ENCODE results near the gene KCNMA1. TPM values are rescaled to one million over a fixed set of nuclear protein-coding genes. Genes with fewer than 3 reads are reported as not detected.

The KCNMA1 gene
- total and polyA plus RNA-seq, 10 of the 15 experiments (the other 5 are each of a cell fraction or from before 2014, with no cell fraction given): 8.5 to 77.0 (median 21.3) TPM

DNA sequence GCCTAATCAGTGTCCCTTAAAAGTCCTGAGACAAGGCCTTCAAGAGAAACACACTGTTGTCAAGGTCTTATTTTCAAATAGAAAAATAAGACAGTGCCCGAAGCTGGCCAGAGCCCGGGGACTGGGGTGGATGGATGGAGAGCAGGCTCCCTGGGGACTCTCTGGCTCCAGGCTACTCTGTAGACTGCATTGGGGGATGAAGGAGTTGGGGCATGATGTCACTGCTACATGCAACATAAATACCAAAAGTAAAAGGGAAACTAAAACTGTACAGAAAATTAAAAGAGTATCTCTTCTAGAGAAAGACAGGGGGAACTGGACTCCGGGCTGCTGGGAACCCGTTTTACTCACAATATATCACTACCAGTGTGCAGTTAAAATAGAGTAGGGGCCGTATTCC is 629.8 kb downstream of the KCNMA1 start:
- 3% methylated on average over 5 of the region's 5 CpGs for WGBS (ENCODE audit: insufficient coverage, insufficient replicate concordance, low lambda C conversion rate, missing lambda C conversion rate)
- Histone ChIP-seq H3K79me2 (ENCODE audit: control insufficient read depth, insufficient read depth, low read length) (no peaks in the 10 kb centered on the region), H4K20me1 (ENCODE audit: control insufficient read depth, insufficient read depth) (no peaks in the 10 kb centered on the region), H3K4me1 (ENCODE audit: control insufficient read depth, insufficient read depth, low read length) (no peaks in the 10 kb centered on the region), H3K27me3 (replicated peaks in 1 of 2; ENCODE audit: control insufficient read depth in 2 of 2, insufficient read depth in 2 of 2, low read length in 1 of 2) (no peaks in the 10 kb centered on the region), H3K27ac (ENCODE audit: control insufficient read depth, insufficient read depth) (no peak overlapping the region), H3K9me3 (replicated peaks; ENCODE audit: control insufficient read depth, insufficient read depth, low read length) (no peaks in the 10 kb centered on the region), H3K36me3 (ENCODE audit: control insufficient read depth in 2 of 2, insufficient read depth in 2 of 2, low read length in 1 of 2) (no peaks in the 10 kb centered on the region), H3K4me2 (ENCODE audit: control insufficient read depth, insufficient read depth) (no peak overlapping the region), H2AFZ (ENCODE audit: control insufficient read depth, low read depth, low read length) (no peak overlapping the region), H3K4me3 (no peak overlapping the region), H3K9ac (ENCODE audit: control insufficient read depth, insufficient read depth, low read length) (no peak overlapping the region)
- DNase-seq (ENCODE audit: low read depth, low spot score) (no peak), ATAC-seq (peak; percentile 87), FAIRE-seq (no peak)
- BruUV-seq (replicated peaks): no TSS peak
- in situ Hi-C loops (cut with MboI) (no loop called here), intact Hi-C loops (cut with micrococcal nuclease; ENCODE audit: unreplicated experiment) (loop anchor here (5.0 kb wide), 1 partner anchor 104 kb away; no protein-coding TSS in a partner anchor)
- ChIA-PET POLR2A (no interaction called here), RAD21 (ENCODE audit: unreplicated experiment) (interaction anchor here (1.2 to 1.9 kb wide), 3 partner anchors 20 to 31 kb away, joined by 4 to 6 read pairs (median 5); no protein-coding TSS in a partner anchor), CTCF (interaction anchor here (0.6 to 1.9 kb wide), 7 partner anchors 11 to 1130 kb away, joined by 3 to 12 read pairs (median 3); no protein-coding TSS in a partner anchor), SMC1A (ENCODE audit: uncharacterized antibody, unreplicated experiment) (interaction anchor here (0.7 to 1.8 kb wide), 10 partner anchors 8 to 101 kb away, joined by 3 to 5 read pairs (median 3); no protein-coding TSS in a partner anchor)
- TF ChIP-seq BMI1 (IDR thresholded peaks at IDR 0.05; ENCODE audit: borderline replicate concordance): no peak
- TF ChIP-seq SMAD5 (IDR thresholded peaks at IDR 0.05; ENCODE audit: low read depth): no peak
- peak; percentile 89 for TF ChIP-seq ATF7 (IDR thresholded peaks at IDR 0.05; ENCODE audit: low read depth)
- TF ChIP-seq IRF4 (IDR thresholded peaks at IDR 0.05; ENCODE audit: low read depth, low read length): no peak
- TF ChIP-seq, protein P1, sequence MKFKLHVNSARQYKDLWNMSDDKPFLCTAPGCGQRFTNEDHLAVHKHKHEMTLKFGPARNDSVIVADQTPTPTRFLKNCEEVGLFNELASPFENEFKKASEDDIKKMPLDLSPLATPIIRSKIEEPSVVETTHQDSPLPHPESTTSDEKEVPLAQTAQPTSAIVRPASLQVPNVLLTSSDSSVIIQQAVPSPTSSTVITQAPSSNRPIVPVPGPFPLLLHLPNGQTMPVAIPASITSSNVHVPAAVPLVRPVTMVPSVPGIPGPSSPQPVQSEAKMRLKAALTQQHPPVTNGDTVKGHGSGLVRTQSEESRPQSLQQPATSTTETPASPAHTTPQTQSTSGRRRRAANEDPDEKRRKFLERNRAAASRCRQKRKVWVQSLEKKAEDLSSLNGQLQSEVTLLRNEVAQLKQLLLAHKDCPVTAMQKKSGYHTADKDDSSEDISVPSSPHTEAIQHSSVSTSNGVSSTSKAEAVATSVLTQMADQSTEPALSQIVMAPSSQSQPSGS (IDR thresholded peaks at IDR 0.05; ENCODE audit: low read length): 0 out of 2 replicates have a peak, but pooled peaks have one; percentile 24
- TF ChIP-seq KAT2A (conservative IDR thresholded peaks at IDR 0.05; ENCODE audit: control insufficient read depth, low read depth, low read length): no peak
- peak; percentile 56 for TF ChIP-seq MEF2B (IDR thresholded peaks at IDR 0.05; ENCODE audit: partially characterized antibody, poor library complexity, severe bottlenecking)
- TF ChIP-seq SPI1 (IDR thresholded peaks at IDR 0.05; ENCODE audit: borderline replicate concordance, insufficient read depth, low read depth, low read length): no peak
- 0 out of 2 replicates have a peak, but pooled peaks have one; percentile 11 for TF ChIP-seq CREM (IDR thresholded peaks at IDR 0.05; ENCODE audit: low read depth)
- no peak for TF ChIP-seq YBX1 (IDR thresholded peaks at IDR 0.05)
- no peak for TF ChIP-seq IKZF1 (conservative IDR thresholded peaks at IDR 0.05)
- TF ChIP-seq, protein P2, sequence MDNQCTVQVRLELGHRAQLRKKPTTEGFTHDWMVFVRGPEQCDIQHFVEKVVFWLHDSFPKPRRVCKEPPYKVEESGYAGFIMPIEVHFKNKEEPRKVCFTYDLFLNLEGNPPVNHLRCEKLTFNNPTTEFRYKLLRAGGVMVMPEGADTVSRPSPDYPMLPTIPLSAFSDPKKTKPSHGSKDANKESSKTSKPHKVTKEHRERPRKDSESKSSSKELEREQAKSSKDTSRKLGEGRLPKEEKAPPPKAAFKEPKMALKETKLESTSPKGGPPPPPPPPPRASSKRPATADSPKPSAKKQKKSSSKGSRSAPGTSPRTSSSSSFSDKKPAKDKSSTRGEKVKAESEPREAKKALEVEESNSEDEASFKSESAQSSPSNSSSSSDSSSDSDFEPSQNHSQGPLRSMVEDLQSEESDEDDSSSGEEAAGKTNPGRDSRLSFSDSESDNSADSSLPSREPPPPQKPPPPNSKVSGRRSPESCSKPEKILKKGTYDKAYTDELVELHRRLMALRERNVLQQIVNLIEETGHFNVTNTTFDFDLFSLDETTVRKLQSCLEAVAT (IDR thresholded peaks at IDR 0.05): no peak
